SK-N-SH treated with all-trans-retinoic acid at 6 μM for 48 hours (cell line): ENCODE results near the gene FASN.
"Not testable (repeated sequence)": the region's sequence is repeated elsewhere in the genome, so short reads cannot be mapped to it uniquely, and the experiment has no call there.

Source experiments
- ATAC-seq: fragments of 200-7000 bp; cut with Tn5 transposase; 3 replicates; pipeline ENCODE4 v1.9.1; 2020; ENCODE audit warnings: mild to moderate bottlenecking, moderate library complexity
- ARNTL ChIP-seq: fragments of 450-650 bp; formaldehyde crosslinking; IDR thresholded peaks from 2 replicates; pipeline ENCODE4 v1.5.0; 2020; ENCODE audit warnings: low read depth, mild to moderate bottlenecking, moderate library complexity, borderline replicate concordance
- BACH2 ChIP-seq: fragments of 250-450 bp; sonication (Bioruptor Pico); IDR thresholded peaks from 2 replicates; pipeline ENCODE4 v1.9.0; 2021; ENCODE audit warnings: mild to moderate bottlenecking, borderline replicate concordance
- ESRRG ChIP-seq: fragments of 250-450 bp; sonication (Bioruptor Pico); IDR thresholded peaks from 2 replicates; pipeline ENCODE4 v1.6.1; 2021; ENCODE audit warnings: mild to moderate bottlenecking
- GLIS3 ChIP-seq: fragments of 250-450 bp; sonication (Bioruptor Pico); IDR thresholded peaks from 2 replicates; pipeline ENCODE4 v1.5.0; 2020; ENCODE audit warnings: mild to moderate bottlenecking, moderate library complexity
- ISL1 ChIP-seq: fragments of 250-450 bp; sonication (Bioruptor Pico); IDR thresholded peaks from 2 replicates; pipeline ENCODE4 v2.1.2; 2022; ENCODE audit warnings: mild to moderate bottlenecking, moderate library complexity
- OSR1 ChIP-seq: fragments of 250-450 bp; sonication (Bioruptor Pico); IDR thresholded peaks from 2 replicates; pipeline ENCODE4 v1.8.0; 2022; ENCODE audit warnings: moderate library complexity, mild to moderate bottlenecking, inconsistent platforms
- PPARA ChIP-seq: fragments of 250-450 bp; sonication (Bioruptor Pico); IDR thresholded peaks from 2 replicates; pipeline ENCODE4 v1.5.0; 2020; ENCODE audit warnings: mild to moderate bottlenecking, borderline replicate concordance
- RARB ChIP-seq: fragments of 250-450 bp; sonication (Bioruptor Pico); IDR thresholded peaks from 2 replicates; pipeline ENCODE4 v1.8.0; 2021; ENCODE audit warnings: mild to moderate bottlenecking, moderate library complexity
- SNAI2 ChIP-seq: fragments of 250-450 bp; sonication (Bioruptor Pico); IDR thresholded peaks from 2 replicates; pipeline ENCODE4 v1.5.0; 2020; ENCODE audit warnings: mild to moderate bottlenecking, moderate library complexity
- TOX ChIP-seq: fragments of 250-450 bp; sonication (Bioruptor Pico); IDR thresholded peaks from 2 replicates; pipeline ENCODE4 v1.8.0; 2021; ENCODE audit warnings: mild to moderate bottlenecking, moderate library complexity, borderline replicate concordance
- ZC3H10 ChIP-seq: fragments of 250-450 bp; sonication (Bioruptor Pico); IDR thresholded peaks from 2 replicates; pipeline ENCODE4 v1.5.1; 2021; ENCODE audit warnings: mild to moderate bottlenecking, moderate library complexity
- ZNF70 ChIP-seq: fragments of 450-650 bp; formaldehyde crosslinking; IDR thresholded peaks from 2 replicates; pipeline ENCODE4 v1.5.0; 2020; ENCODE audit warnings: mild to moderate bottlenecking, moderate library complexity
- ZNF8 ChIP-seq: fragments of 450-650 bp; formaldehyde crosslinking; IDR thresholded peaks from 2 replicates; pipeline ENCODE4 v1.5.0; 2020; ENCODE audit warnings: mild to moderate bottlenecking, moderate library complexity
- TF ChIP-seq, protein P1 (sequence below): fragments of 250-450 bp; sonication (Bioruptor Pico); IDR thresholded peaks from 2 replicates; pipeline ENCODE4 v1.5.1; 2020; ENCODE audit warnings: low read depth, mild to moderate bottlenecking, moderate library complexity
- TF ChIP-seq, protein P2 (sequence below): fragments of 250-450 bp; sonication (Bioruptor Pico); IDR thresholded peaks from 2 replicates; pipeline ENCODE4 v1.8.0; 2020; ENCODE audit warnings: mild to moderate bottlenecking, moderate library complexity, borderline replicate concordance
- TF ChIP-seq, protein P3 (sequence below): fragments of 250-450 bp; sonication (Bioruptor Pico); IDR thresholded peaks from 2 replicates; pipeline ENCODE4 v1.8.0; 2021; ENCODE audit warnings: low read depth, mild to moderate bottlenecking, moderate library complexity, borderline replicate concordance
- TF ChIP-seq, protein P4 (sequence below): fragments of 250-450 bp; sonication (Bioruptor Pico); IDR thresholded peaks from 2 replicates; pipeline ENCODE4 v1.5.0; 2020; ENCODE audit warnings: mild to moderate bottlenecking, moderate library complexity
- TF ChIP-seq, protein P5 (sequence below): fragments of 250-450 bp; sonication (Bioruptor Pico); IDR thresholded peaks from 2 replicates; pipeline ENCODE4 v1.5.1; 2021; ENCODE audit warnings: mild to moderate bottlenecking, moderate library complexity

The FASN gene

DNA sequence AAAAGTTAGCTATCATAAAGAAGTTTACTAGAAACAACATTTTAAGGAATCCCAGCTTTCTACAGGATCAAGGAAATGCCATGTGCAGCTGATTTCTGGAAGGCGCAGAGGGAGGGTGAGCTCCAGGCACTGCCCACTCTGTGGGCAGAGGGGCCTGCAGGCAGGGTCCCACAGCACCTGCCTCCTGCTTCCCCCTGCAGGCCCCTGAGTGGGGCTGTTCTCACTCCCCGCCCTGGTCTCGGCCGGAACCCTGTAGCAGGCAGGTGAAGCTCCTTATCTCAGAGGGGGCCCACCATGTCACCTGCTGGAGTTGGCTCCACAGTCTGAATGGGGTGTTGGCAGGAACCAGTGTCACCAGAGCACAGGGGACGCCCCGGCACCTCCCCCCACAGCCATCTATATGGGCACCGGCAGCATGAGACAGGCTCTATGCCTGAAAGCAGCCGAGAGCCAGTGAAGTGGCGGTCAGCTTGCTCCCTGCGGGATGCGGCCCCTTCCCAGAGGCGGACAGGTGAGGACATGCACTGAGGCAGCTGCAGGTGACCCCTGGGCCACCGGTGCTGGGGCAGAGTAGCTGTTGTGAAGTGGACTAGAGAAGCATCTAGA, 47.6 kb upstream of the FASN start:
- ATAC-seq = no peak; the same call in 2 of the 3 replicates
- TF ChIP-seq ZNF70 (CRISPR knock-in tag) (no peak), ARNTL (CRISPR knock-in tag) (no peak), GLIS3 (no peak), OSR1 (no peak), ZC3H10 (CRISPR knock-in tag) (no peak), RARB (CRISPR knock-in tag) (no peak), ZNF8 (CRISPR knock-in tag) (no peak), BACH2 (no peak), ISL1 (CRISPR knock-in tag) (no peak)
- TF ChIP-seq, protein P1, sequence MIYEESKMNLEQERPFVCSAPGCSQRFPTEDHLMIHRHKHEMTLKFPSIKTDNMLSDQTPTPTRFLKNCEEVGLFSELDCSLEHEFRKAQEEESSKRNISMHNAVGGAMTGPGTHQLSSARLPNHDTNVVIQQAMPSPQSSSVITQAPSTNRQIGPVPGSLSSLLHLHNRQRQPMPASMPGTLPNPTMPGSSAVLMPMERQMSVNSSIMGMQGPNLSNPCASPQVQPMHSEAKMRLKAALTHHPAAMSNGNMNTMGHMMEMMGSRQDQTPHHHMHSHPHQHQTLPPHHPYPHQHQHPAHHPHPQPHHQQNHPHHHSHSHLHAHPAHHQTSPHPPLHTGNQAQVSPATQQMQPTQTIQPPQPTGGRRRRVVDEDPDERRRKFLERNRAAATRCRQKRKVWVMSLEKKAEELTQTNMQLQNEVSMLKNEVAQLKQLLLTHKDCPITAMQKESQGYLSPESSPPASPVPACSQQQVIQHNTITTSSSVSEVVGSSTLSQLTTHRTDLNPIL (CRISPR knock-in tag) = no peak
- TF ChIP-seq, protein P2, sequence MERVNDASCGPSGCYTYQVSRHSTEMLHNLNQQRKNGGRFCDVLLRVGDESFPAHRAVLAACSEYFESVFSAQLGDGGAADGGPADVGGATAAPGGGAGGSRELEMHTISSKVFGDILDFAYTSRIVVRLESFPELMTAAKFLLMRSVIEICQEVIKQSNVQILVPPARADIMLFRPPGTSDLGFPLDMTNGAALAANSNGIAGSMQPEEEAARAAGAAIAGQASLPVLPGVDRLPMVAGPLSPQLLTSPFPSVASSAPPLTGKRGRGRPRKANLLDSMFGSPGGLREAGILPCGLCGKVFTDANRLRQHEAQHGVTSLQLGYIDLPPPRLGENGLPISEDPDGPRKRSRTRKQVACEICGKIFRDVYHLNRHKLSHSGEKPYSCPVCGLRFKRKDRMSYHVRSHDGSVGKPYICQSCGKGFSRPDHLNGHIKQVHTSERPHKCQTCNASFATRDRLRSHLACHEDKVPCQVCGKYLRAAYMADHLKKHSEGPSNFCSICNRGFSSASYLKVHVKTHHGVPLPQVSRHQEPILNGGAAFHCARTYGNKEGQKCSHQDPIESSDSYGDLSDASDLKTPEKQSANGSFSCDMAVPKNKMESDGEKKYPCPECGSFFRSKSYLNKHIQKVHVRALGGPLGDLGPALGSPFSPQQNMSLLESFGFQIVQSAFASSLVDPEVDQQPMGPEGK (CRISPR knock-in tag) = no peak
- TF ChIP-seq, protein P3, sequence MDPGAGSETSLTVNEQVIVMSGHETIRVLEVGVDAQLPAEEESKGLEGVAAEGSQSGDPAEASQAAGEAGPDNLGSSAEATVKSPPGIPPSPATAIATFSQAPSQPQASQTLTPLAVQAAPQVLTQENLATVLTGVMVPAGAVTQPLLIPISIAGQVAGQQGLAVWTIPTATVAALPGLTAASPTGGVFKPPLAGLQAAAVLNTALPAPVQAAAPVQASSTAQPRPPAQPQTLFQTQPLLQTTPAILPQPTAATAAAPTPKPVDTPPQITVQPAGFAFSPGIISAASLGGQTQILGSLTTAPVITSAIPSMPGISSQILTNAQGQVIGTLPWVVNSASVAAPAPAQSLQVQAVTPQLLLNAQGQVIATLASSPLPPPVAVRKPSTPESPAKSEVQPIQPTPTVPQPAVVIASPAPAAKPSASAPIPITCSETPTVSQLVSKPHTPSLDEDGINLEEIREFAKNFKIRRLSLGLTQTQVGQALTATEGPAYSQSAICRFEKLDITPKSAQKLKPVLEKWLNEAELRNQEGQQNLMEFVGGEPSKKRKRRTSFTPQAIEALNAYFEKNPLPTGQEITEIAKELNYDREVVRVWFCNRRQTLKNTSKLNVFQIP (CRISPR knock-in tag) = no peak

DNA sequence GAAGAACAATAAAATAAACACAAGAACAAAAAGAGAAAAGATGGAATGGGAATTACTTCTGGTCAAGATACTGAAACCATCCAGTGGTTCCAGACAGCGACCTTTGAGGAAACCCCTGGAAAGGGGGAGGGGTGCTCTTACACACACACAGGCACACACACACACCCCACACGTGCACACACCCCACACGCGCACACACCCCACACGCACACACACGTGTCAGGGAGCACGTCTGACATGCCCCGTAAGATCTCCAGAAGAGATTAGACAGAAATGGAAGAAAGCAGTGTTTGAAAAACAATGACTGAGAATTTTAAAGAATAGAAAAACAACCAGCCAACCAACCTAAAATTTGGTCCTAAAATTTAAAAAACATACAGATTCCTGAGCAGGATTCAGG, 45.3 kb upstream of the FASN start:
- ATAC-seq = no peak

DNA sequence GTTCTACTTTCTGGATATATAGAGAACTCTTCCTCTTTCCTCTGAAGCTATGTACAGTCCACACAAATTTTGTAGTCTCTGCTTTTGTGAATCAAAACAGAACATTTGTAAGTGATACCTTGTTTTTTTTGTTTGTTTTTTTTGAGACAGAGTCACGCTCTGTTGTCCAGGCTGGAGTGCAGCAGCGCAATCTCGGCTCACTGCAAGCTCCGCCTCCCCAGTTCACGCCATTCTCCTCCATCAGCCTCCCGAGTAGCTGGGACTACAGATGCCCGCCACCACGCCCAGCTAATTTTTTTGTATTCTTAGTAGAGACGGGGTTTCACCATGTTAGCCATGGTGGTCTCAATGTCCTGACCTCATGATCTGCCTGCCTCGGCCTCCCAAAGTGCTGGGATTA, 41.9 kb upstream of the FASN start:
- ATAC-seq = not testable (repeated sequence)

More for the DNA sequence above, 45.3 kb upstream of the FASN start:
- TF ChIP-seq ISL1 (CRISPR knock-in tag) (no peak), ZNF70 (CRISPR knock-in tag) (no peak), BACH2 (no peak), TOX (no peak), OSR1 (no peak)
- TF ChIP-seq, protein P4, sequence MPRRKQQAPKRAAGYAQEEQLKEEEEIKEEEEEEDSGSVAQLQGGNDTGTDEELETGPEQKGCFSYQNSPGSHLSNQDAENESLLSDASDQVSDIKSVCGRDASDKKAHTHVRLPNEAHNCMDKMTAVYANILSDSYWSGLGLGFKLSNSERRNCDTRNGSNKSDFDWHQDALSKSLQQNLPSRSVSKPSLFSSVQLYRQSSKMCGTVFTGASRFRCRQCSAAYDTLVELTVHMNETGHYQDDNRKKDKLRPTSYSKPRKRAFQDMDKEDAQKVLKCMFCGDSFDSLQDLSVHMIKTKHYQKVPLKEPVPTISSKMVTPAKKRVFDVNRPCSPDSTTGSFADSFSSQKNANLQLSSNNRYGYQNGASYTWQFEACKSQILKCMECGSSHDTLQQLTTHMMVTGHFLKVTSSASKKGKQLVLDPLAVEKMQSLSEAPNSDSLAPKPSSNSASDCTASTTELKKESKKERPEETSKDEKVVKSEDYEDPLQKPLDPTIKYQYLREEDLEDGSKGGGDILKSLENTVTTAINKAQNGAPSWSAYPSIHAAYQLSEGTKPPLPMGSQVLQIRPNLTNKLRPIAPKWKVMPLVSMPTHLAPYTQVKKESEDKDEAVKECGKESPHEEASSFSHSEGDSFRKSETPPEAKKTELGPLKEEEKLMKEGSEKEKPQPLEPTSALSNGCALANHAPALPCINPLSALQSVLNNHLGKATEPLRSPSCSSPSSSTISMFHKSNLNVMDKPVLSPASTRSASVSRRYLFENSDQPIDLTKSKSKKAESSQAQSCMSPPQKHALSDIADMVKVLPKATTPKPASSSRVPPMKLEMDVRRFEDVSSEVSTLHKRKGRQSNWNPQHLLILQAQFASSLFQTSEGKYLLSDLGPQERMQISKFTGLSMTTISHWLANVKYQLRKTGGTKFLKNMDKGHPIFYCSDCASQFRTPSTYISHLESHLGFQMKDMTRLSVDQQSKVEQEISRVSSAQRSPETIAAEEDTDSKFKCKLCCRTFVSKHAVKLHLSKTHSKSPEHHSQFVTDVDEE = no peak
- TF ChIP-seq, protein P5, sequence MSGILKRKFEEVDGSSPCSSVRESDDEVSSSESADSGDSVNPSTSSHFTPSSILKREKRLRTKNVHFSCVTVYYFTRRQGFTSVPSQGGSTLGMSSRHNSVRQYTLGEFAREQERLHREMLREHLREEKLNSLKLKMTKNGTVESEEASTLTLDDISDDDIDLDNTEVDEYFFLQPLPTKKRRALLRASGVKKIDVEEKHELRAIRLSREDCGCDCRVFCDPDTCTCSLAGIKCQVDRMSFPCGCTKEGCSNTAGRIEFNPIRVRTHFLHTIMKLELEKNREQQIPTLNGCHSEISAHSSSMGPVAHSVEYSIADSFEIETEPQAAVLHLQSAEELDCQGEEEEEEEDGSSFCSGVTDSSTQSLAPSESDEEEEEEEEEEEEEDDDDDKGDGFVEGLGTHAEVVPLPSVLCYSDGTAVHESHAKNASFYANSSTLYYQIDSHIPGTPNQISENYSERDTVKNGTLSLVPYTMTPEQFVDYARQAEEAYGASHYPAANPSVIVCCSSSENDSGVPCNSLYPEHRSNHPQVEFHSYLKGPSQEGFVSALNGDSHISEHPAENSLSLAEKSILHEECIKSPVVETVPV (CRISPR knock-in tag) = no peak
- TF ChIP-seq, protein P3 (CRISPR knock-in tag) = no peak

DNA sequence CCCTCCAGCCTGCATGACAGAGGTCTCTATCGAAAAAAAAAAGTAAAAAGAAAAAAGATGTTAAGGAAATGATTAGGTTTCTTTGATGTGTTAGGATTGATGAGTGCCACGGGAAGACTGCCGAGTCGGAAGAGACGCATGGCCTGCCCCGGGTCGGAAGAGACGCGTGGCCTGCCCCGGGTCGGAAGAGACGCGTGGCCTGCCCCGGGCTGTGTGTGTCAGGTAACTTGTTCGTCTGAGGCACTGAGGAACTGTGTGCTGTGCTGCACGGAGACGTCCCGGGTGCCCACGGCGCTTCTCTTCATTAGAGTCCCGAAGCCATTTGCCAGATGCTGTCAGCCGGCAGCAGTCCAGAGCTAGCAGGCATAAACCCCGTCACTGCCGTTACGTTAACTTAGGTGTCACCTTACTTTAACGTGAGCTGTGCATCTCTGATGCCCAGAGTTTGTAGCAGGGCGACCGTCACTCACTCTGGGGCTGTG, 40.5 kb upstream of the FASN start:
- no peak for ATAC-seq
- TF ChIP-seq RARB (CRISPR knock-in tag) (no peak), SNAI2 (CRISPR knock-in tag) (no peak), ISL1 (CRISPR knock-in tag) (no peak), TOX (no peak), PPARA (CRISPR knock-in tag) (no peak), ZC3H10 (CRISPR knock-in tag) (no peak), ESRRG (no peak), GLIS3 (no peak)
- TF ChIP-seq, protein P4 = no peak
- TF ChIP-seq, protein P2 (CRISPR knock-in tag) = no peak
